CD4-positive, alpha-beta T cell treated with Interleukin-15 for 1 hour (primary cell): ENCODE results near the gene TESPA1.
"Not testable (repeated sequence)": the region's sequence is repeated elsewhere in the genome, so short reads cannot be mapped to it uniquely, and the experiment has no call there.

Experiments
- DNase-seq: peaks from one replicate; pipeline ENCODE4 v3.0.0-alpha.2; 2020

TESPA1 gene, protein sequence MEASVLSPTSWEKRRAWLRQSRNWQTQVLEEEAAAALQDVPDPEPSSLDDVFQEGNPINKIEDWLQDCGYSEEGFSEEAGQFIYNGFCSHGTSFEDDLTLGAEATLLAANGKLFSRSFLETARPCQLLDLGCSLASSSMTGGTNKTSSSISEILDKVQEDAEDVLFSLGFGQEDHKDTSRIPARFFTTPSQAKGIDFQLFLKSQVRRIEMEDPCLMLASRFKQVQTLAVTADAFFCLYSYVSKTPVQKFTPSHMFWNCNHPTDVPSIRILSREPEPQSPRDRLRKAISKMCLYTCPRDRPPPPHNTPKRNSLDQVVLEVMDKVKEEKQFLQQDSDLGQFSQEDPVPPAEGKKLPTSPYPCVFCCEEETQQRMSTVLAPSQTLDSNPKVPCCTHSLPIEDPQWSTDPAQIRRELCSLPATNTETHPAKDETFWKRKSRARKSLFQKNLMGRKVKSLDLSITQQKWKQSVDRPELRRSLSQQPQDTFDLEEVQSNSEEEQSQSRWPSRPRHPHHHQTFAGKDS

DNA sequence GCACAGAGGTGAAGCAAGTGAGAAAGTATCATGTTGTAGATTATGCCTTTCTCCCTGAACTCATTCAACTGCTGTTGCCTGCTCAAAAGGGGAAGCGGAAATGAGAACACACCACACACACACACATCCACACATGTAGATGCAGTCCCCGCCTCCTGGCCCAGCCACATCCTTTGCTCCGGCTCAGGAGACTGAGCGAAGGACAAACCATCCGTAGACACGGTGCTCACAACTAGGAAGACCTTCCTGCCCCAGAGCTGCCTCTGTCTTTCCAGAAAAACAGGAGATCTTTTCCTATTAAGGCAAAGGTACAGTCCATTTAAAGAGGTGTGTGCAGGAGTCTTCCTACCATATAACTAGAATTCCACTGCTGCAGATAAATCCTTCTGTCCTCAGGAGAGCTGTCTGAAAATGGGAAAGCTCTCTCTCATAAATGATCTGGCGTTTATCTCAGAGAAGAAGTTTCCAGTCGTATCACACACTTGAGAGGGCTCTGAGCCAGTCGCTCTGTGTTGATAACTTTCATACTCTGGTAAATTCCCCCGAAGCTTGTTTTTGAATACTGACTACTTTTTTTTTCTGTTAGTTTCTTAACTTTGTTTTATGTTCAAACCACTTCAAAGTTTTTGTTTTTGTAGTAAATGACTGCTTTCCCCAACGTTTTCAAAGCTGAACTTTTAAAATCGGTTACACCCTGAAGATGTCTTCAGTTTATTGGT lies at the start of gene TESPA1:
Gene TESPA1 (minus strand): TSS at position 105 of the 719 bp plus-strand sequence. CDS start 10,200 bp downstream, outside the sequence.
- peak; percentile 88 for DNase-seq

DNA sequence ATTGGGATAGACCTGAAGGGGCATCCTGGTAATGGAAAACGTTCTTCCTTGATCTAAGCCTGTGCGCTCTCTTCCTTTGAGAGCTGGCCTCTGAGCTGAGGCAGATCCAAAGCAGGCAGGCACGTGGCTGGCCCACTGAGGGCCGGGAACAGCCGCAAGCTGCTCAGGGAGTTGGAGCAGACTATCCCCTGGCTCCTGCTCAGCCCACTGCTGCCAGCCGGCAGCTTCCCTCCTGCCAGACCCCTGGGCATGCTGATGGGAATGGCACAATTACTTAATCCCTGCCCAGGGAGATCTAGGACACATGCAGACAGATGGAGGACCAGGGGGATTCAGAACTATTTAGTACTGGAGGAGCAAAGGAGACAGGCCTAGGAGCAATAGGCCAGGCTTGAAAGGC lies 49.7 kb upstream of the TESPA1 start:
- DNase-seq = no peak

DNA sequence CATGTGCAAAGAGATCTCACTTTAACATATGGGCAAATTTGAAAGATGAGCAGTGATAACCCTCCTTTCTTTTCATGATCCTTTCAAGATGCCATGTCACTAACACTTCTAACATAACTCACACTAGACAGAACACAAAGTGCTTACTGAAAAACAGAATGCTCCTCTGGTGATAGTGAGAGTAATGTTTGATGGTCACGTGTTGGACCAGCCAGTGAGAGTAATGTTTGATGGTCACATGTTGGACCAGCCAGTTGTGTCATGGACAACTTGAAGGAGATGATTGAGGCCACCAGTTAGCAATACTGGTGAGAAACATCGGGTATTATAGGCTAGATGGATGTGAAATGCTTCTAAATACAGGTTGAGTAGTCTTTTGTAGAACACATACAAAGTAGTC lies 40.9 kb upstream of the TESPA1 start:
- no peak for DNase-seq

GRCh38 chr12:55024575-55024974 lies 40.0 kb upstream of the TESPA1 start:
- no peak for DNase-seq

GRCh38 chr12:55019784-55020183 lies 35.2 kb upstream of the TESPA1 start, which contains the start of gene NEUROD4:
Gene NEUROD4 (plus strand): TSS chr12:55019974. CDS start chr12:55026440, 6,466 bp downstream.
- DNase-seq = peak; percentile 28

DNA sequence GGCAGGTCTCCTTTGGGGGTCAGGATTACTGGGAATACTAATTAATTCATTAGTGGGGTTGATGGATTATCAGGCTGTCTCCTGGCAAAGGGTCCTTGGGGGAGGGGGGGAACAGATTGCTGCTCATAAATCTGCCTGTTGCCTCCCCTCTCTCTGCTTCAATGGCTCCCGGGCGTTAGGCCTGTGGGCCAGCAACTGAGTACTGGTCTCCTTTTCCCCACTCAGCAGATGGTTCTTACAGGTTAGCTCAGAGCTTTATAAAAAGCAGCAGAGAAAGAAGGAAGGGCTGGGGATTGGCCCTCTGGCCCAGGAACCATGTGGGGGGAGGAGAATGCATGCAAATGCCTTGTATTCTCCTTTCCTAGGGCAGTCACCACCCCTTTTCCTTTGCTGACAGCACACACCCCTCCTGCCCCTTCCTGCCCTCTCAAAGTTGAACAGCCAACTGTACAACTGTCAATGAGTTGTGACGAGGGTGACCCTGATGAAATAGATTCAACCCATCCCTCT lies 32.9 kb upstream of the TESPA1 start:
- DNase-seq = no peak

- DNase-seq = no peak
Observed at GRCh38 chr12:55008944-55009585, 24.5 kb upstream of the TESPA1 start.

DNA sequence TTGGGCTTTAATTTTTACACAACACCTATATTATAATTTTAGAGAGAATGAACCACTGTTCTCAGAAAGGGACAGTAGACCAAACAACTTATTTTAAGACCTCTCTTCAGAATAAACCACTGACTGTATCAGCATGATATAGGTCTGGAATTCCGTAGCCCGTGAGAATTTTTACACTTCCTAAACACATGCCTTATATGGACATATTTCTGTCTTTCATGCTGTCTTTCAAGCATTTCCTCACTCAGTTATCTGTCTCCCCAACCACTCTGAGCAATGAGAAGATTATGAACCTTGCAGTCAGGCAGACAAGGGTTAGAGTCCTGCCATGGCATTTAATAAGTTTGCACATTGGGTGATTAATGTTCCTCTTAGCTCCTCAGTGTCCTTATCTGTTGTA lies 17.8 kb upstream of the TESPA1 start:
- DNase-seq = no peak

- no peak for DNase-seq
Observed at GRCh38 chr12:55001198-55001868, 16.8 kb upstream of the TESPA1 start.

DNA sequence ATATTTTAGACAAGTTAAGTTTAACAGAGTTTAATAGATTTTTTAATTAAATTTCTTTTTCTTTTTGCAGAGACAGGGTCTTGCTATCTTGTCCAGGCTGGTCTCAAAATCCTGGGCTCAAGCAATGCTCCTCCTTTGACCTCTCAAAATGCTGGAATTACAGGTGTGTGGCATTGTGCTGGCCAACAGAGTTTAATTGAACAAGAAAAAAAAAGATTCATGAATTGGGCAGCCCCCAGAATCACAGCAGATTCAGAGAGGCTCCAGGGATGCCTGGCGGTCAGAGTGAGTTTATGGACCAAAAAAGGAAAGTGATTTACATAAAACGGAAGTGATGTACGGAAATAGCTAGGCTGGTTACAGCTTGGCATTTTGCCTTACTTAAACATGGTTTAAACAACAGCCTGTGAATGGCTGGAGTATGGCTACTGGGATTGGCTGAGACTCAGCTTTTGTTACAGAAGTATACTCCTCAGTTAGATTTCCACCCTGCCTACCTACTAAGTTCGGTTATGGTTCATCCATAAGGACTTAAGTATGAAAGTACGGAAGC lies 14.5 kb upstream of the TESPA1 start:
- no peak for DNase-seq

DNA sequence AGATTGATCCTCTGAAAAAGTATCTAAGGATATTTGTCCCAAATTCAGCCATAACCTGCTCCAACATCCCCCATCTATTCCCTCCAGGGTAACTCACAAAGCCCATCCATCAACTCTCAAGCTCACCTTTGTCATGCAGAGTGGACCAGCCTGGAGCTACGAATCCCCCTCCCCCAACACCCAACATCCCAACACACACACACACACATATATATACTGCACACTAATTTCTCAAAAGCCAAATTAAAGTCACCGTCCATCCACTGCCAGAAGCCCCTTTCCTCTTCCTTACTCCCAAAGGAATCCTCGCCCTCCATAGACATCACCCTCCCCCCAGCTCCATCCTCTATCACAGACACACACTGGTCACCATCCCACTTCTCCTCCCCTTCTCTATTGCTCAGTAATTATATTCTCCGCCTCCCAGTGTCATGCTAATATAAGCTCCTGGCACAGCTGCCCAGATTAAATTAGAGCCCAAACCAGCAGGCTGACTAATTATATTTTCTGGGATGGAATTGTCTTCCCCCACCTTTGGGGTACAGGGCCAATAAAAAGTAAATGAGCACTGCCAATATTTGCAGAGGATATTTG lies 13.5 kb upstream of the TESPA1 start:
- DNase-seq = no peak

- no peak for DNase-seq
Observed at GRCh38 chr12:54996205-54996604, 11.6 kb upstream of the TESPA1 start.

DNA sequence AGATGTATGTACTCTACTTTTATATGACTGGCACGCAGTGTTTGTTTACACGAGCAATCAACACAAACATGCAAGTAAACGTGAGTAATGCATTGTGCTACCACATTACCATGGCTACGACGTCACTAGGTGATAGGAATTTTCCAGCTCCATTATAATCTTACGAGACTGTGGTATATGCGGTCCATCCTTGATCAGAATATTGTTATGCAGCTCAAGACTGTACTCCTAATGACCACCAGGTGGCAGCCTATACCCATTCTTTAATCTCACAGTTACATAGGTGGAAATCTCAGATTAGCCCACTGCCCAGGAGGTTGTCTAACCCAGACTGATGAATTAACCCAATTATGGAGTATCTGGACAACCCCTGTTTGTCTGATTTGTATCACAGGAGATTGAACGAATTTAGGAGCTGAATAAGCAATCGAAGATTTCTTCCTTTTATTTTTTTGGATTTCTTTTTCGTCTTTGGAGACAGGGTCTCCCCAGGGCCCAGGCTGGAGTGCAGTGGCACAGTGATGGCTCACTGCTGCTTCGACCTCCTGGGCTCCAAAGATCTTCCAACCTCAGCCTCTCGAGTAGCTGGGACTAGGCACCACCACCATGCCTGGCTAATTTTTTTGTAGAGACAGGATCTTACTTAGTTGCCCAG lies 8.7 kb upstream of the TESPA1 start:
- peak; percentile 57 for DNase-seq

DNA sequence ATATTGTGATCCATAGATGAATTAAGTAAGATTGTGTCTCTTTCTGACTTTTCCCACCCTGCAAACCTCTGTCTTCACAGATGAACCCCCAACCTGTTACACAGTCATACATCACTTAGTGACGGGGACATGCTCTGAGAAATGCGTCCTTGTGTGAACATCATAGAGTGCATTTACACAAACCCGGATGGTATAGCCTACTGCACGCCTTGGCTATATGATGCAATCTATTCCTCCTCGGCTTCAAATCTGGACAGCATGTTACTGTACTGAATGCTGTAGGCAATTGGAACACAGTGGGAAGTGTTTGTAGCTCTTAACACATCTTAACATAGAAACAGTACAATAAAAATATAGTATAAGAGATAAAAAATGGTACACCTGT lies 7.4 kb upstream of the TESPA1 start:
- no peak for DNase-seq

- no peak for DNase-seq
Observed at GRCh38 chr12:54991161-54991990, 6.8 kb upstream of the TESPA1 start.

- DNase-seq = no peak
Observed at GRCh38 chr12:54989829-54990228, 5.3 kb upstream of the TESPA1 start.

- no peak for DNase-seq
Observed at GRCh38 chr12:54988402-54989054, 4.0 kb upstream of the TESPA1 start.

DNA sequence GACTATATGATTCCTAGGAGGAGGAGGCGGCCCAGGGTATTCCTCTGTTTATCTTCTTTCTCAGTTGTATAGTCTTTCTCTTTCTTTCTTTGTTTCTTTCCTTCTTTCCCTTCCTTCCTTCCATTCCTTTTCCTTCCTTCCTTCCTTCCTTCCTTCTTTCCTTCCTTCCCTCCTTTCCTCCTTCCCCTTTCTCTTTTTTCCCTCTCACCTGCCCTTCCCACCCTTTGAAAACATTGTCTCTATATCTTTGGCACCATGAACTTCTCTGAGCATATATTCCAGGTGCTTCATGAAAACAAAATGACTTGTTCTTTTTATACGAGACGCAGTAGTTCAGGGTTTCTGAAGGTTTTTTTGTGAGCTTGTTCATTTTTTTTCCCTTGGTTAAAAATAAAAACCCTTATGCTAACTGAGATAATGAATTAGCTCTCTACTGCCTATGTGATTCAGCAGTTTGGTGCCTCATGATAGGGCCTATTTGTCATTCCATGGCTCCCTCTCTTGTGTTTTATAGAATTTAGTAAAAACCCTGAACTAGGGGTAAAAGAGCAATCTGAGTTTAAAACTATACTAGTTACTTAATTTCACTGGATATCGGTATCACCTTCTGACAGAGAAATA lies 3.2 kb upstream of the TESPA1 start:
- DNase-seq = no peak

DNA sequence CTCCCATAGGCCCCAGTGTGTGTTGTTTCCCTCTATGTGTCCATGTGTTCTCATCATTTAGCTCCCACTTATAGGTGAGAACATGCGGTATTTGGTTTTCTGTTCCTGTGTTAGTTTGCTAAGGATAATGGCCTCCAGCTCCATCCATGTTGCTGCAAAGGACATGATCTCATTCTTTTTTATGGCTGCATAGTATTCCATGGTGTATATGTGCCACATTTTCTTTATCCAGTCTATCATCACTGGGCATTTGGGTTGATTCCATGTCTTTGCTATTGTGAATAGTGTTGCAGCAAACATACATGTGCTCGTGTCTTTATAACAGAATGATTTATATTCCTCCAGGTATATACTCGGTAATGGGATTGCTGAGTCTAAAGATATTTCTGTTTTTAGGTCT lies 2.2 kb upstream of the TESPA1 start:
- not testable (repeated sequence) for DNase-seq
